Right cardiac atrium (tissue), 5 donors: Measurements from ENCODE around the gene DOCK2. TPM values are rescaled to one million over a fixed set of nuclear protein-coding genes. Genes with fewer than 3 reads are reported as not detected.

Experiments
- ATAC-seq, 2 donors: fragments of 200-7000 bp; cut with Tn5 transposase; one replicate each; pipeline versions ENCODE4 v1.8.0 to v1.9.1; 2020; ENCODE audit warnings: moderate library complexity in 2 of 2, mild to moderate bottlenecking in 1 of 2
- DNase-seq, 3 donors: peaks; one replicate each; pipeline ENCODE4 v3.0.0-alpha.2; 2020
- H3K27ac ChIP-seq: one replicate; pipeline ENCODE4 v1.5.1; 2013; ENCODE audit warnings: mild to moderate bottlenecking, low read length, control low read depth, moderate library complexity
- H3K27me3 ChIP-seq: one replicate; pipeline ENCODE4 v1.6.1; 2013; ENCODE audit not compliant: control insufficient read depth, insufficient read depth
- H3K4me1 ChIP-seq: one replicate; pipeline ENCODE4 v1.6.1; 2013; ENCODE audit warnings: low read length; ENCODE audit not compliant: control insufficient read depth, insufficient read depth
- H3K4me3 ChIP-seq: one replicate; pipeline ENCODE4 v1.5.1; 2013; ENCODE audit warnings: low read length, control low read depth
- H3K9me3 ChIP-seq: one replicate; pipeline ENCODE4 v1.6.1; 2013; ENCODE audit warnings: low read length; ENCODE audit not compliant: control insufficient read depth
- WGBS: extraction: QIAGEN DNeasy Blood & Tissue Kit; methylation state at CpG from one replicate; pipeline ENCODE4 v1.1.7; 2013; 5-methylcytosine and 5-hydroxymethylcytosine counted together
- intact Hi-C, 4 donors: fragments of 100-400 bp; cut with DNase I; formaldehyde crosslinking; loops; one replicate each; pipeline versions ENCODE4 v1.11.0 to v1.14.0; 2022 to 2023
- polyA plus RNA-seq: library from polyadenylated mRNA; stranded (reverse); fragments of 200-250 nt; gene quantifications from one replicate; pipeline ENCODE4 v1.2.3, GENCODE V29; 2013
- total RNA-seq, 4 donors: library from RNA; stranded (reverse); fragmentation: NEBNext Ultra II Directional; extraction: Animal tissue kit (Norgen Biotek cat#: 25700); gene quantifications; one replicate each; pipeline ENCODE4 v1.2.1, GENCODE V29; 2021
- donor health status: healthy with polysubstance abuse.
- donor health status: DM: no; HTN: yes; CAD: no.
- donor health status: DM: no; HTN: no; CAD: no.
- donor health status: DM: no; HTN: yes; CAD: no; lungs with severe emphysema.
- donor health status: DM: yes; HTN: yes; CAD: no.

DOCK2 gene
- total and polyA plus RNA-seq, 5 donors: 1.00 to 14.2 (median 9.6) TPM

DNA sequence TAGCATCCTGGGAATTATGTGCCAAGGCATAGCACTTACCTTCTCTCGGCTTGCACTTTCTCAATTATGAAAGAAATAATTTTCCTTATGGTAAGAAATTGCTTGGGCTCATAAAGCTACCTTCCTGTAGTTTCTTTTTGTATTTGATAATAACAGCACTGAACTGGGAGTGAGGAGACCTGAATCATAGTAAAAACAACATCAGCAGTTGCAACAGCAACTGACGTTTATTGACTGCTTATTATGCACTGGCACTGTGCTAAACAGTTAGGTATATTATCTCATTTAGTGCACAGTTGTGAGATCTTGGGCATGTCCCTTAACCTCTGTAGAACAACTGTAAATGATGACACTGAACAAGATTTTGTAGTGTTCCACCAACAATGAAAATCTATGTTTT, 135.2 kb downstream of the DOCK2 start:
- Histone ChIP-seq H3K4me1 (peaks cover 3% of the 10 kb centered on the region), H3K27ac (no peak overlapping the region), H3K27me3 (no peaks in the 10 kb centered on the region), H3K9me3 (no peaks in the 10 kb centered on the region), H3K4me3 (no peak overlapping the region)
- no peak for DNase-seq
- ATAC-seq: no peak
- WGBS: 78% methylated on average over 2 of the region's 2 CpGs
- intact Hi-C loops: no loop called here

DNA sequence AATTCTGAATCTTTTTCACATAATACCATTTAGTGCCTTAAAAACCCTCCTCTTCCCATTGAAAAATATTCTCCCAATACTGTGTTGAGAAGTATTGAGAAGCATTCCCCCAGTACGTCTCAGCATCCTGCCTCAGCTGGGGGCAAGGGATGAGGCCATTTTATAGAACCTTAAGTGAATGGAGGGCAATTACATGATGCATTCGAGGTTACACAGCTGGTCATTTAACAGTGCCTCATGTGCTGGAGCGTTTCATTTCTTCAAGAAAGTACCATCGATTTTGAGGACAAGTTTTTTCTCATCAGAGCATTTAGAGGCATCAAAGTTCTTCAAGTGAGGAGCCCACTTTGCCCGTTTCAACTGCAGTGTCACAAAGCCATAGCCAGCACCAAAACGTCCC, 135.6 kb downstream of the DOCK2 start:
- no peak overlapping the region for H3K4me3 ChIP-seq
- no peak overlapping the region for H3K27ac ChIP-seq
- no peaks in the 10 kb centered on the region for H3K27me3 ChIP-seq
- intact Hi-C loops: no loop called here
- no peaks in the 10 kb centered on the region for H3K9me3 ChIP-seq
- DNase-seq: no peak
- no peak for ATAC-seq
- H3K4me1 ChIP-seq: peaks cover 3% of the 10 kb centered on the region
- 70% methylated on average over 6 of the region's 6 CpGs for WGBS

DNA sequence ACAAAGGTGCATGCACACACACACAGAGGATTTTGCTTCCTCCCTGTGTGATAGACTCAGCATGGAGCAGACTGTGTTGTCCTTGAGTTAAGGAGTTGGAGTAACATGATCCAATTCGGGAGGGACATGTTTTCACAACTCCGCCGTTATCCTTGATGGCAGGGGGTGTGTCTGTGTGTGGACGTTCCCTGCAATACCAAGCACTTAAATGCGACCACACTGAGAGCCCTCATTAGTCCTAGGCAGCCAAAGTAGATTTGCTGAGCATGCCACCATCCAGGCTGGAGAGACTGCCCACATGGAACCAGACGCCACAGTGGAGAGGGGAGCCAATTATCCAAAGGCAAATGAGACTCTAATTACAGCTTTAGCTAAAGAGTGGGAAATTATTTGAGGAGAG, 140.1 kb downstream of the DOCK2 start:
- Histone ChIP-seq H3K4me1 (no peaks in the 10 kb centered on the region), H3K27ac (no peak overlapping the region), H3K4me3 (no peak overlapping the region), H3K27me3 (no peaks in the 10 kb centered on the region), H3K9me3 (no peaks in the 10 kb centered on the region)
- intact Hi-C loops: no loop called here
- DNase-seq: no peak
- WGBS: 53% methylated on average over 6 of the region's 6 CpGs
- ATAC-seq: no peak

DNA sequence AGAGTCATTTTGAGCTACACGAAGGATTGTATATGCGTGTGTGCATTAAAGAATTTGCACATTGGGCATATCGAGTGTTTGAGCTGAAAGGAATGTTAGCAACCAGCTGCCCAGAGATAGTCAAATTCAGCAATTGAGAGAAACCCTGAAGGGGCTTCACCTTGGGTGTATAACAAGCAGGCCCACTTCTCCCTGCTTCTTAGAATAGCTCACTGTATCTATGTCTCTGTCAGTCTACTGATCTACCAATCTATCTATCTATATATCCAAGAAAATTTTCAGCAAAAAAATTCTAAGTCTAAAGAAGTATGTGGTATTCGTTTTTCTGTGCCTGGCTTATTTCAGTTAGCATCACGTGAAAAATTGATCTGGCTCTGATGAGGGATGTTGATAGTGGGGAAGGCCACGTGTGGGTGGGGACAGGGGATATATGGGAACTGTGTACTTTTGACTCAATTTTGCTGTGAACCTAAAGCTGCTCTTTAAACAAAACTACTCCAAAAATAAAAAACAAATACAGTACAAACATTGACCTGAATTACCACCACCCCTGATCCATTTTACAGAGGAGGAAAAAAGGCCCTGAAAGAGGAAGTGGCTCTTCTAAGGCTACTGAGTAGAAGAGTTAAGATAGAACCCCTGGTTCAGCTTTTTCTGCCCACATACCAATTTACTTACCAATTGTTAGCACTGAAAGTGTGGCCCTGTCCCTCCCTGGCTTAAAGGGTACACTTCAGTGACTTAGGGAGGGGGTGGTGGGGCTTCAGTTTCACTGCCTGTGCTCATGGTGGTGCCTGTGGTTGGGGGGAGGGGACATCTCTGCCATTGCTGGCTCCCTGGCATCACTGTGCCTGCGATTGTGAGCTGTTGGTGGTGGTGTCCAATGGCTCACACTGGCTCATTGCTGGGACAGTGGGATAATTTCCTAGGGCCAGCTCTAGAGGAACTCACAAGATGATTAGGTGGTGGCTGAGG, 141.8 kb downstream of the DOCK2 start:
- 82% methylated on average over 7 of the region's 7 CpGs for WGBS
- Histone ChIP-seq H3K4me3 (no peak overlapping the region), H3K27ac (no peak overlapping the region), H3K27me3 (no peaks in the 10 kb centered on the region), H3K4me1 (no peaks in the 10 kb centered on the region), H3K9me3 (no peaks in the 10 kb centered on the region)
- no peak for DNase-seq
- ATAC-seq: no peak
- intact Hi-C loops: no loop called here

DNA sequence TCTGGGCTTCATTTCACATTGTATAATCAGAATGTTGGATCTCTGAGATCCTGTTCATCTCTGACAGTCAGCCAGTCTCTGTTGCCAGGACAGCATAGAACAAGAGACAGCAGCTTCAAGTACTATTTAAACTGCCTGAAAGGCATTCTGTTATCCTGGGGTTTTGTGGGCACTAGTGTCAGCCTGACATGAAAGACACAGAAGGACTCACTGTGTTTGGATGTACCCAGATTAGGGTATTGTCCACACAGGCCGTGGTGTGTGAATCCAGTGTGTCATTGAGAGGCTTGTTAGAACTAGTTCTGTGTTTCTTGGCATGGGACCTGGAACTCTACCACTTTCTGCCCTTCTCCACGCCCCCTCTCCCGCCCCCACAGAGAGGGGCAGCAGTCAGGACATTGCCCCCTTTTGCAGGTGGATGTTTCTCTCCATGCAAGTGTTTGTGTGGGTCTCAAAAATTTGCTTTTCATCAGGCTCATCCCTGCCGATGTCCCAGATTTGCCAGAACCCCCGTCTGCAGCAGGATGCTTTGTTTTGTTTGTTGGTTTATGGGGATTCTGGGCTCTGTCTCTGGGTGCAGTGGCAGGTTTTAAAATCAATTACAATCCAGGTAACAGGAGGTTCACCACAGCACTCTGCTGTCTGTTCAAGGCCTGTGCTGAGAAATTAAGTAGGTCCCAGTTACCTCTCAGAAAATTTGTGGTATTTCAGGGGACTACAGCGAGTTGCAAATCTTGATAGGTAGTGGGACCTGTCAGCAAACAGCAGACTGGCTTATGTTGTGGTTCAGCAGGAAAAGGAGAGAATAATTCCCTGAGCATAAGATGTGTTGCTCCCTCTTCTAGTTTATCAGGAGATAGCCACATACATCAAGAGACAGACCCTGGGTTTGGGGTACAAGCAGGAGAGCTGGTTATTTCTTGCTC, 144.6 kb downstream of the DOCK2 start:
- intact Hi-C loops: no loop called here
- WGBS: 66% methylated on average over 6 of the region's 6 CpGs
- no peaks in the 10 kb centered on the region for H3K27me3 ChIP-seq
- DNase-seq (no peak), ATAC-seq (no peak)
- H3K9me3 ChIP-seq: no peaks in the 10 kb centered on the region
- no peaks in the 10 kb centered on the region for H3K4me1 ChIP-seq
- H3K27ac ChIP-seq: no peak overlapping the region
- H3K4me3 ChIP-seq: no peak overlapping the region

DNA sequence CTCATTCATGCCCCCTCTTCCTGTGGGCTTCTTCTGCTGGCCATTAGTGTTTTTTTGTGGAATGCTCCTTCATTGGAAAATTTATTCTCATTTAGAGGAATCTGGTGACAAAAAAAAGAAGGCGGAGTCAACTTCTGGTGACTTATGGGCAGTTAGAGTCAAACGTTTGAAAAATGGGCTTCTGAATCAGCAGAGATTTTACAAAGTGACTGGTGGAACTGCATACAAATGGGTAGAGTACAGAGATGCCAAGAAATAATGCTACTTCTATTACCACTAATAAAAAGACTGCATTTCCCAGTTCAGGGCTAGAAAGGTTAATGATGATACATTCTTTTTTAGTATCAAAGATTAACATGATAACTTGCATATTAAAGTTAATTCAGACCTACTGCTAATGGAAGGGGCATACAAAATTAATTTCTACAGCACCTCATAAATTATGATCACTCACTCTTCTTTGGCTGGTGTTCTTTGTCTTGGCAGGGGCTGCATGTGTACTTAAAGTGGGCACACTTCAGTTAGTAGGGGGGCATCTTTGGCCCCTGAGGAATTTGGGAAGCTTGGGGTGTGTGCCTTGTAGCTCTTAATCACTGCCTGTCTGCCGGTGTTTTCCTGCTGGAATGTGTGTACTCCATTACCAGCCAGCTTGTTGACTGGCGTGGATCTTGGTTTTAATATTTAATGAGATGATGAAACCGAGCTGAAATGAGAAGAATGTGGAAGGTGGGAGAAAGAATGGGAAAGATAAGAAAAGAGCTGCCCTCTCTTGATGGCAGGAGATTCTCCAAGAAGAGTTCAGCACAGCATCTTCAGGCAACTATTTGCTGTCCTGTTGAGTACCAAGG, 148.9 kb downstream of the DOCK2 start:
- Histone ChIP-seq H3K4me1 (no peaks in the 10 kb centered on the region), H3K27me3 (no peaks in the 10 kb centered on the region), H3K9me3 (no peaks in the 10 kb centered on the region), H3K4me3 (no peak overlapping the region), H3K27ac (no peak overlapping the region)
- DNase-seq: no peak
- 67% methylated on average over 5 of the region's 5 CpGs for WGBS
- intact Hi-C loops: no loop called here
- no peak for ATAC-seq

DNA sequence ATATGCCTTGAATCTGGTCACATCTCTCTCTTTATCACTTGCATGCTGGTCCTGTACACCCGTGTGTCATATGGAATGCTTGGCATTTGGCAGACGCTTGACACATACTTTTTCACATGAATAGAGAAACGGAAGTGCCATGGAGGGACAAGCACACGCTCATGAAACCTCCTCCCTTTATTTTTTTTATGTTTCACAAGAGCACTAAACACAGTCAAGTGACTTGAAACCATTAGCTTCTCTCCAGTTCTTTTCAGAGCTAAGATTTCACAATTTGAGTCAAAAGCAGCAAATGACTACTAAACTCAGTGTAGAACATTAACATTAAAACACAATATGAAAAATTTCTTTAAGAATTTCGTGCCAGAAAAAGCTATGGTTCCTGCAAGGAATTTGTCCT, 151.1 kb downstream of the DOCK2 start:
- Histone ChIP-seq H3K27ac (no peak overlapping the region), H3K4me3 (no peak overlapping the region), H3K27me3 (no peaks in the 10 kb centered on the region), H3K4me1 (no peaks in the 10 kb centered on the region), H3K9me3 (no peaks in the 10 kb centered on the region)
- WGBS: 43% methylated on average over 5 of the region's 5 CpGs
- DNase-seq (no peak), ATAC-seq (no peak)
- intact Hi-C loops: no loop called here

DNA sequence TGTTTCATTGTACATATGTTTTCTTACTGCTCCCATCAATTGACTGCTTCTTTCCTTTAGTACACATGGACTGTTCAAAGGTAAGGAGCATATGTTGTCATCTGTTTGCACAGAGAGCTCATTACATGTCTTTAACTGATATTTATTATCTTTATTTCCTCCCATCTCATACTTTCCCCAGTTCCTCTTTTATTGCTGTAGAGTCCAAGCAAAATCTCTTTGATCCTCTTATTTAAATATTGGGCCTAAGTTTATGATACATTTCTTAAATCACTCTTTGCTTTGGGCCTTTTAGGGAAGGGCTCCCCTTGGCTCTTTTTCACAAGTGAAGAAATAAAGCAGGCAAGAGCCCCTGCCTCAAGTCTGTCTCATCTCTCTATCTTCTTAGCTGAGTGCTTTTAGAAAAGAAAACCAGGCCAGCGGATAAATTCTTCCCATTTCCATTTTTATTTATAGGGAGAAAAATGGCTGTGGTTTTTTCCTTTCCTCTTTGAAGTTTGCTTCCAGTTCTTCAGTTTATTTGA, 152.4 kb downstream of the DOCK2 start:
- ATAC-seq: no peak
- no peaks in the 10 kb centered on the region for H3K9me3 ChIP-seq
- H3K27me3 ChIP-seq: no peaks in the 10 kb centered on the region

DNA sequence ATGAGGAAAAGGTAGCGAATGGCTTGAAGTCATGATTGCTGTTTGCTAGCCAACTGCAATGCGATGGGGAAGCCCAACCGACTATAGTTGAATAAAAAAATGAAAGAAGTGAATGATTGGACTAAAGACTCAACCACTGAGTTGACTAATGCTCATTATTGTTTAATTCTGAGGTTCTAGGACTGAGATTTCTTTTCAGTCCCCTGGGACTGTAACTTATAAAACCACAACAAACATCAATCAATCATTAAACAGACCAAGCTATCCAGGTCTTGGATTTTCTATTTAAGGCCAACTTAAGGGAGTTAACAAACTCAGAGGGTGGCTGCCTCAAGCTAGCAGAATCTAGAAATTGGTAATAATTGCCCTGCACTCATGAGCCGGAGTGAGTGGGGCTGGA, 154.2 kb downstream of the DOCK2 start:
- DNase-seq (no peak), ATAC-seq (no peak)
- Histone ChIP-seq H3K9me3 (no peaks in the 10 kb centered on the region), H3K27me3 (no peaks in the 10 kb centered on the region), H3K4me1 (no peaks in the 10 kb centered on the region), H3K4me3 (no peak overlapping the region), H3K27ac (no peak overlapping the region)
- WGBS: 88% methylated on average over 4 of the region's 4 CpGs
- intact Hi-C loops: no loop called here

More for the DNA sequence above, 152.4 kb downstream of the DOCK2 start:
- no peak for DNase-seq
- H3K4me3 ChIP-seq: no peak overlapping the region
- WGBS: 88% methylated on average over 1 of the region's 1 CpG
- H3K4me1 ChIP-seq: no peaks in the 10 kb centered on the region
- intact Hi-C loops: no loop called here
- H3K27ac ChIP-seq: no peak overlapping the region

DNA sequence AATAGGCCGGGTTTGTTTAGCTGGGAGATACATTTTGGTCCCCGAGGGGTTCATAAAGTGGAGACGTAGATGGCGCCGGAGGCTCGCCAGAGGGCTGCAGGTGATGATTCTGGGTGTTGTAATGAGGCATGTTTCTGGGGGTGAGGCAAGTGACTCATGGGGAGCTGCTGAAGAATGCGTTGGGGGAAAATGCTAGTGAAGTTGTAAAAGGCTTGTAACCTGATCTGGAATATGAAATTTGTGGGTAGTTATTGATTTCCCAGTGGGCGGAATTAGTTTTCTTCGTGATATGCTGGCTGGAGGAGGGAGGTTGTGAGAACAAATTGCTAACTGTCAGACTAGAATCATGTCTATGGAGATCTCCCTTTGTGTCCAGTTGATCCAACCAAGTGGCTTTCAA, 158.3 kb downstream of the DOCK2 start:
- DNase-seq (no peak), ATAC-seq (no peak)
- WGBS: 87% methylated on average over 9 of the region's 9 CpGs
- Histone ChIP-seq H3K4me3 (no peak overlapping the region), H3K4me1 (no peaks in the 10 kb centered on the region), H3K9me3 (no peaks in the 10 kb centered on the region), H3K27ac (no peak overlapping the region), H3K27me3 (no peaks in the 10 kb centered on the region)
- intact Hi-C loops: no loop called here
